GM13977 (cell line): ENCODE measurements around the gene FLVCR1.
"Not testable (repeated sequence)": the region's sequence is repeated elsewhere in the genome, so short reads cannot be mapped to it uniquely, and the experiment has no call there.

Experiments used
- DNase-seq: peaks from one replicate; pipeline ENCODE4 v3.0.0; 2012; ENCODE audit warnings: low spot score
- CTCF ChIP-seq: IDR thresholded peaks from 2 replicates; pipeline ENCODE4 v1.5.1; 2012; ENCODE audit warnings: mild to moderate bottlenecking, control low read depth; ENCODE audit not compliant: insufficient read depth; ENCODE audit errors: extremely low read depth, missing control alignments
- in situ Hi-C: fragments of 300-500 bp; cut with MboI; formaldehyde crosslinking; loops from one replicate; pipeline ENCODE4 v1.12.0; 2022; ENCODE audit warnings: low sequenced_read_pairs, low pct_unique_long_range_greater_than_20kb, mixed read lengths, inconsistent platforms; ENCODE audit not compliant: unreplicated experiment

FLVCR1 gene

GRCh38 chr1:212824201-212824600, 33.9 kb upstream of the FLVCR1 start:
- in situ Hi-C loops: no loop called here
- DNase-seq: no peak
- TF ChIP-seq CTCF: no peak

- in situ Hi-C loops: no loop called here
- DNase-seq: no peak
- no peak for TF ChIP-seq CTCF
These were observed 32.1 kb upstream of the FLVCR1 start for GRCh38 chr1:212825798-212826452.

- no peak for DNase-seq
- no peak for TF ChIP-seq CTCF
- in situ Hi-C loops: no loop called here
These were observed 30.8 kb upstream of the FLVCR1 start for GRCh38 chr1:212827171-212827776.

GRCh38 chr1:212827831-212828278, 30.2 kb upstream of the FLVCR1 start:
- DNase-seq: no peak
- TF ChIP-seq CTCF: no peak
- in situ Hi-C loops: no loop called here

- no peak for DNase-seq
- no peak for TF ChIP-seq CTCF
- in situ Hi-C loops: no loop called here
These were observed 29.7 kb upstream of the FLVCR1 start for GRCh38 chr1:212828395-212828794.

GRCh38 chr1:212833211-212834207, 24.6 kb upstream of the FLVCR1 start:
- DNase-seq: peak; percentile 36
- in situ Hi-C loops: not testable (repeated sequence)
